GM23338 (cell line): ENCODE results near the gene DPYSL5.

Experiments used
- CREB1 ChIP-seq: fragments of 250-450 bp; sonication (Bioruptor Pico); IDR thresholded peaks from 2 replicates; pipeline ENCODE4 v1.5.0; 2020; ENCODE audit warnings: low read depth, mild to moderate bottlenecking, moderate library complexity
- EZH2 ChIP-seq: fragments of 200-600 bp; sonication (generic); IDR thresholded peaks from one replicate; pipeline ENCODE4 v1.8.0; 2017; ENCODE audit warnings: antibody characterized with exemption, mild to moderate bottlenecking, low read depth; ENCODE audit not compliant: unreplicated experiment
- JUNB ChIP-seq: IDR thresholded peaks from one replicate; pipeline ENCODE4 v1.6.1; 2016; ENCODE audit warnings: antibody characterized with exemption; ENCODE audit not compliant: unreplicated experiment
- POLR2AphosphoS5 ChIP-seq: IDR thresholded peaks from 2 replicates; pipeline ENCODE4 v1.6.1; 2016; ENCODE audit warnings: antibody characterized with exemption, low read depth
- ZNF114 ChIP-seq: fragments of 250-450 bp; sonication (Bioruptor Pico); IDR thresholded peaks from 2 replicates; pipeline ENCODE4 v1.5.0; 2020; ENCODE audit warnings: mild to moderate bottlenecking, moderate library complexity
- TF ChIP-seq, protein P1 (sequence below), 2 experiments: fragments of 200-600 bp in 1 of 2; sonication (generic) in 1 of 2; conservative IDR thresholded peaks; 2 replicates each; pipeline versions ENCODE4 v1.5.1 to v1.6.1; 2016 to 2017; ENCODE audit warnings: antibody characterized with exemption in 2 of 2, low read depth in 2 of 2, mild to moderate bottlenecking in 2 of 2, moderate library complexity in 1 of 2

DNA sequence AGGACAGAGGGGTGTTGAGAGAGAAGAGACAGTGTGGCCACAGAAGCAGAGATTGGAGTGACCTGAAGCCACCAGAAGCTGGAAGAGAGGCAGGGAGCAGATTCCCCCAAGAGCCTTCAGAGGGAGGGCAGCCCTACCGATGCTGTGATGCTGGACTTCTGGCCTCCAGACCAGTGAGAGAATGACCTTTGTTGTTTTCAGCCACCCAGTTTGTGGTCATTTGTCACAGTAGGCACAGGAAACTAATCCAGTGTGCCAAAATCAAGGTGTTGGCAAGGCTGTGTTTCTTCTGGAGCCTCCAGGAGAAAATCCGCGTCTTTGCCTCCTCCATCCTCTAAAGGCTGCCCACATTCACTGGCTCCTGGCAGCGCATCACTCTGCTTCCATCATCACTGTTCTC, 137.9 kb downstream of the DPYSL5 start:
- TF ChIP-seq EZH2 (no peak), CREB1 (CRISPR knock-in tag) (no peak), POLR2AphosphoS5 (no peak), ZNF114 (CRISPR knock-in tag) (no peak), JUNB (no peak)
- TF ChIP-seq, protein P1, sequence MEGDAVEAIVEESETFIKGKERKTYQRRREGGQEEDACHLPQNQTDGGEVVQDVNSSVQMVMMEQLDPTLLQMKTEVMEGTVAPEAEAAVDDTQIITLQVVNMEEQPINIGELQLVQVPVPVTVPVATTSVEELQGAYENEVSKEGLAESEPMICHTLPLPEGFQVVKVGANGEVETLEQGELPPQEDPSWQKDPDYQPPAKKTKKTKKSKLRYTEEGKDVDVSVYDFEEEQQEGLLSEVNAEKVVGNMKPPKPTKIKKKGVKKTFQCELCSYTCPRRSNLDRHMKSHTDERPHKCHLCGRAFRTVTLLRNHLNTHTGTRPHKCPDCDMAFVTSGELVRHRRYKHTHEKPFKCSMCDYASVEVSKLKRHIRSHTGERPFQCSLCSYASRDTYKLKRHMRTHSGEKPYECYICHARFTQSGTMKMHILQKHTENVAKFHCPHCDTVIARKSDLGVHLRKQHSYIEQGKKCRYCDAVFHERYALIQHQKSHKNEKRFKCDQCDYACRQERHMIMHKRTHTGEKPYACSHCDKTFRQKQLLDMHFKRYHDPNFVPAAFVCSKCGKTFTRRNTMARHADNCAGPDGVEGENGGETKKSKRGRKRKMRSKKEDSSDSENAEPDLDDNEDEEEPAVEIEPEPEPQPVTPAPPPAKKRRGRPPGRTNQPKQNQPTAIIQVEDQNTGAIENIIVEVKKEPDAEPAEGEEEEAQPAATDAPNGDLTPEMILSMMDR (conservative IDR thresholded peaks at IDR 0.05; ENCODE audit: low read depth in 2 of 2): no peak
